Measurements from ENCODE around the gene DPP10.

DPP10 gene

GRCh38 chr2:114684403-114684802 lies 242.0 kb downstream of the DPP10 start:
- H3K27ac ChIP-seq, result no peak overlapping the region
- TF ChIP-seq CTCF (conservative IDR thresholded peaks at IDR 0.05), result no peak

- no peak for TF ChIP-seq CTCF (conservative IDR thresholded peaks at IDR 0.05)
- no peak overlapping the region for H3K27ac ChIP-seq
These were observed 242.7 kb downstream of the DPP10 start for GRCh38 chr2:114685102-114685501.

- no peak overlapping the region for H3K27ac ChIP-seq
- TF ChIP-seq CTCF (conservative IDR thresholded peaks at IDR 0.05), result no peak
These were observed 245.8 kb downstream of the DPP10 start for GRCh38 chr2:114688241-114688640.

- TF ChIP-seq CTCF (conservative IDR thresholded peaks at IDR 0.05), result no peak
- H3K27ac ChIP-seq, result no peak overlapping the region
These were observed 256.1 kb downstream of the DPP10 start for GRCh38 chr2:114698520-114698919.

GRCh38 chr2:114699423-114699944 lies 257.0 kb downstream of the DPP10 start:
- no peak for TF ChIP-seq CTCF (conservative IDR thresholded peaks at IDR 0.05)
- no peak overlapping the region for H3K27ac ChIP-seq

GRCh38 chr2:114700440-114700839 lies 258.0 kb downstream of the DPP10 start:
- H3K27ac ChIP-seq, result no peak overlapping the region
- TF ChIP-seq CTCF (conservative IDR thresholded peaks at IDR 0.05), result no peak

GRCh38 chr2:114709936-114710850 lies 267.8 kb downstream of the DPP10 start:
- TF ChIP-seq CTCF (conservative IDR thresholded peaks at IDR 0.05), result no peak
- no peak overlapping the region for H3K27ac ChIP-seq
